ENCODE measurements around the gene PMM2. TPM values are rescaled to one million over a fixed set of nuclear protein-coding genes. Genes with fewer than 3 reads are reported as not detected.
A peak's percentile ranks its signal among the peaks of the same experiment; 100 is the strongest.

PMM2 gene
- total RNA-seq, 1 experiment from 2014 or later, result 53.3 TPM

GRCh38 chr16:8798535-8799157 is 1.0 kb downstream of the PMM2 start:
- H3K79me2 ChIP-seq (ENCODE audit: insufficient read depth, low read length), result peaks cover 86% of the 10 kb centered on the region
- H3K36me3 ChIP-seq (ENCODE audit: control insufficient read depth in 1 of 2, insufficient read depth in 2 of 2, low read length in 2 of 2), result peaks cover 24 to 30% of the 10 kb centered on the region in 2 experiments
- no peak for TF ChIP-seq JUND (IDR thresholded peaks at IDR 0.05)
- no peak for TF ChIP-seq TCF7L2 (IDR thresholded peaks at IDR 0.05; ENCODE audit: borderline replicate concordance, extremely low read depth, insufficient read depth, insufficient read length)
- no peak for TF ChIP-seq POLR2A (IDR thresholded peaks at IDR 0.05; ENCODE audit: borderline replicate concordance, extremely low read depth, insufficient read depth, insufficient read length)
- no peak for TF ChIP-seq RAD21 (IDR thresholded peaks at IDR 0.05; ENCODE audit: low read depth)
- no peak for TF ChIP-seq CEBPB (IDR thresholded peaks at IDR 0.05; ENCODE audit: low read depth)
- TF ChIP-seq ZNF274 (IDR thresholded peaks at IDR 0.05; ENCODE audit: low read depth, low read length), result no peak
- no peak for TF ChIP-seq CBX3 (IDR thresholded peaks at IDR 0.05; ENCODE audit: low read depth)
- TF ChIP-seq, protein P1, sequence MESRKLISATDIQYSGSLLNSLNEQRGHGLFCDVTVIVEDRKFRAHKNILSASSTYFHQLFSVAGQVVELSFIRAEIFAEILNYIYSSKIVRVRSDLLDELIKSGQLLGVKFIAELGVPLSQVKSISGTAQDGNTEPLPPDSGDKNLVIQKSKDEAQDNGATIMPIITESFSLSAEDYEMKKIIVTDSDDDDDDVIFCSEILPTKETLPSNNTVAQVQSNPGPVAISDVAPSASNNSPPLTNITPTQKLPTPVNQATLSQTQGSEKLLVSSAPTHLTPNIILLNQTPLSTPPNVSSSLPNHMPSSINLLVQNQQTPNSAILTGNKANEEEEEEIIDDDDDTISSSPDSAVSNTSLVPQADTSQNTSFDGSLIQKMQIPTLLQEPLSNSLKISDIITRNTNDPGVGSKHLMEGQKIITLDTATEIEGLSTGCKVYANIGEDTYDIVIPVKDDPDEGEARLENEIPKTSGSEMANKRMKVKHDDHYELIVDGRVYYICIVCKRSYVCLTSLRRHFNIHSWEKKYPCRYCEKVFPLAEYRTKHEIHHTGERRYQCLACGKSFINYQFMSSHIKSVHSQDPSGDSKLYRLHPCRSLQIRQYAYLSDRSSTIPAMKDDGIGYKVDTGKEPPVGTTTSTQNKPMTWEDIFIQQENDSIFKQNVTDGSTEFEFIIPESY (IDR thresholded peaks at IDR 0.05; ENCODE audit: extremely low read depth, insufficient replicate concordance, low read length), result no peak
- no peak for TF ChIP-seq ELF1 (IDR thresholded peaks at IDR 0.05; ENCODE audit: borderline replicate concordance, low read depth)
- H3K27ac ChIP-seq (ENCODE audit: low read depth, low read length), result peak overlapping the region; percentile 74
- intact Hi-C loops (cut with micrococcal nuclease), result no loop called here
- peak overlapping the region; percentile 87 to 97 for H3K4me3 ChIP-seq (replicated peaks in 1 of 2; ENCODE audit: low read depth in 1 of 2, low read length in 2 of 2)
- CTCF ChIA-PET, result no interaction called here
- no TSS peak for BruUV-seq (replicated peaks)
- H3K4me1 ChIP-seq (ENCODE audit: control insufficient read depth in 1 of 2, insufficient read depth in 2 of 2, low read length in 2 of 2), result peaks cover 12 to 24% of the 10 kb centered on the region in 2 experiments
- RAD21 ChIA-PET (ENCODE audit: low non-redundant PET in 1 of 2, low total read pairs in 2 of 2, uncharacterized antibody in 2 of 2, unreplicated experiment in 2 of 2), result no interaction called here
- no peak overlapping the region for H2AFZ ChIP-seq (ENCODE audit: low read depth, low read length, poor library complexity, severe bottlenecking)
- ATAC-seq (no peak), DNase-seq (ENCODE audit: low read depth, low spot score) (no peak)
- peak overlapping the region; percentile 80 for H3K4me2 ChIP-seq (ENCODE audit: low read length)
- H3K9ac ChIP-seq (ENCODE audit: low read length), result peak overlapping the region; percentile 91
- POLR2A ChIA-PET, result no interaction called here
- no peaks in the 10 kb centered on the region for H3K9me3 ChIP-seq (ENCODE audit: control insufficient read depth in 1 of 2, insufficient read depth in 1 of 2, low read depth in 1 of 2, low read length in 2 of 2)
- H3K27me3 ChIP-seq (ENCODE audit: insufficient read depth, low read length), result no peaks in the 10 kb centered on the region
- peaks cover 4% of the 10 kb centered on the region; the same call in 1 of the 2 replicates for H4K20me1 ChIP-seq (ENCODE audit: insufficient read depth)
- H3K9me2 ChIP-seq (ENCODE audit: insufficient read depth), result no peaks in the 10 kb centered on the region

Data from HCT116 (cell line).